Calu3 (cell line): ENCODE results near the gene UBN2. TPM values are rescaled to one million over a fixed set of nuclear protein-coding genes. Genes with fewer than 3 reads are reported as not detected.
A peak's percentile ranks its signal among the peaks of the same experiment; 100 is the strongest.

Experiments used
- BruUV-seq: library from RNA; stranded (reverse); fragments of 400-500 nt; replicated peaks from 2 replicates; lab custom pipeline; 2021; lab: Mats Ljungman, UMichigan
- CTCF ChIA-PET: fragments of 300-600 bp; sonication (Branson Sonifier 250); formaldehyde crosslinking; loops from one replicate; lab custom pipeline; 2022; ENCODE audit warnings: antibody characterized with exemption; lab: Charles Lee
- DNase-seq: peaks from one replicate; pipeline ENCODE4 v3.0.0; 2022
- H3K27ac Mint-ChIP-seq: one replicate; pipeline ENCODE4 v1.8.0; 2022; ENCODE audit warnings: mixed read lengths; ENCODE audit not compliant: unreplicated experiment
- H3K27me3 Mint-ChIP-seq: one replicate; pipeline ENCODE4 v1.8.0; 2022; ENCODE audit warnings: mixed read lengths; ENCODE audit not compliant: unreplicated experiment
- H3K36me3 Mint-ChIP-seq: one replicate; pipeline ENCODE4 v1.8.0; 2022; ENCODE audit warnings: mild to moderate bottlenecking, moderate library complexity, mixed read lengths; ENCODE audit not compliant: insufficient read depth, unreplicated experiment
- H3K4me1 Mint-ChIP-seq: one replicate; pipeline ENCODE4 v1.8.0; 2022; ENCODE audit warnings: mild to moderate bottlenecking, low read depth, mixed read lengths; ENCODE audit not compliant: unreplicated experiment
- H3K4me3 Mint-ChIP-seq: one replicate; pipeline ENCODE4 v1.8.0; 2022; ENCODE audit warnings: mild to moderate bottlenecking, low read depth, moderate library complexity, mixed read lengths; ENCODE audit not compliant: unreplicated experiment
- H3K9me3 Mint-ChIP-seq: one replicate; pipeline ENCODE4 v1.8.0; 2022; ENCODE audit warnings: low read depth, mixed read lengths; ENCODE audit not compliant: unreplicated experiment
- CTCF ChIP-seq: fragments of 200-600 bp; IDR thresholded peaks from one replicate; pipeline ENCODE4 v1.8.0; 2022; ENCODE audit warnings: antibody characterized with exemption; ENCODE audit not compliant: unreplicated experiment
- intact Hi-C: fragments of 100-400 bp; cut with micrococcal nuclease; formaldehyde crosslinking; loops from one replicate; pipeline ENCODE4 v1.10.0; 2022; ENCODE audit not compliant: unreplicated experiment
- total RNA-seq: library from RNA; stranded (reverse); gene quantifications from 2 replicates; pipeline ENCODE4 v1.2.3, GENCODE V29; 2022

Gene UBN2
- total RNA-seq, 1 experiment from 2014 or later = 19.2 TPM

GRCh38 chr7:139232904-139233303 lies 1.9 kb downstream of the UBN2 start:
- no peaks in the 10 kb centered on the region for H3K27me3 Mint-ChIP-seq
- H3K27ac Mint-ChIP-seq = peak overlapping the region; percentile 79
- no peaks in the 10 kb centered on the region for H3K9me3 Mint-ChIP-seq
- H3K4me1 Mint-ChIP-seq = peaks cover 9% of the 10 kb centered on the region
- intact Hi-C loops = loop anchor here (10.0 kb wide), 1 partner anchor 128 kb away; the partner anchor contains the start of gene ZC3HAV1
- no peak for DNase-seq
- peaks cover 29% of the 10 kb centered on the region for H3K36me3 Mint-ChIP-seq
- peak overlapping the region; percentile 81 for H3K4me3 Mint-ChIP-seq
- TF ChIP-seq CTCF = no peak
- CTCF ChIA-PET = interaction anchor here (0.6 to 1.2 kb wide), 2 partner anchors 12 to 109 kb away, joined by 3 to 10 read pairs; no protein-coding TSS in a partner anchor
- BruUV-seq = TSS peak; percentile 58

DNA sequence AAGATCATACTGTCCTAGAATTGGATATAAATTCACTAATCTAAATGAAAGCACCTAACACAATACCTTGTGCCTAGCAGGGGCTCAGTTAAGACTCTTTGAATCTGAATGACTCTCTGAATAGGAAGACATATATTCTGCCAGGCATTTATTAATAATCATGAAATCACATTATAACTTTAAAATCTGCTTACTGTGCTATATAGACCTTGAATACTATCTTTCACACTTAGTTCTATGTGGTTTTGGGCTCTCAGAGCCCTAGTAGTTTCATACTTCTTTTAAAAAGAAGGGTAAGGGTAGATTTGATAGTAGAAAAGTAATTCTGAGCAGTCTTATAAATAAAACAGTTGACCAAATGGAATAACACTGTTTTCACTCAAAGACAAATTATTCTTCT lies 10.2 kb downstream of the UBN2 start:
- intact Hi-C loops = no loop called here
- no peak for DNase-seq
- Mint-ChIP-seq H3K36me3 (peaks cover 11% of the 10 kb centered on the region), H3K27me3 (no peaks in the 10 kb centered on the region), H3K27ac (no peak overlapping the region), H3K4me3 (no peak overlapping the region), H3K9me3 (no peaks in the 10 kb centered on the region), H3K4me1 (peaks cover 10% of the 10 kb centered on the region)
- CTCF ChIA-PET = no interaction called here
- no peak for TF ChIP-seq CTCF
- no TSS peak for BruUV-seq

DNA sequence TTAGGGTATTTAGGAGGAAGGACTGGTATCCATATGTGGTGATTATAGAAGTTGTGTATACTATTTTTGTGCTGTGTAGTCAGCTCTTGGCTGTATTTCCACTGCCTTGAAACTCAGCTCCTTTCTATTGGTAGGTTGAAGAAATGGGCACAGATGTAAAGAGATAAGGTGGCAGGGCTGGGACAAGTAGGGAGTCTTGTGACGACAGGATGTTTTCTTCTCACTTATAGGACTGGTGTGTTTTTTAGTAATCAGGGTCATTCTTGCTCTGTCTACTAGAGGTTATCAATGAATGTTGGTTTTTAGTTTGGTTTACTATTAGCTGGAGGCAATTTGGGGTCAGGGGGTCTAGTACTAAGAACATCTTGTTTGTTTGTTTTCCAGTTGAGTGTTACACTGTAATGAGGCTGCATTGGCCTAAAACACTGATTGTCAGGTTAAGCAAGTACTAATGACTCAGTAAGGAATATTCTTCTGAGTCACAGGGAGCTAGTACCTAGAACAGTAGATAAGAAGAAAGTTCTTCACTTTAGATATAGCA lies 11.8 kb downstream of the UBN2 start:
- intact Hi-C loops = no loop called here
- no peak for DNase-seq
- H3K27ac Mint-ChIP-seq = peak overlapping the region; percentile 71

GRCh38 chr7:139245401-139245800 lies 14.4 kb downstream of the UBN2 start:
- DNase-seq = no peak
- CTCF ChIA-PET = no interaction called here
- intact Hi-C loops = no loop called here
- Mint-ChIP-seq H3K27me3 (no peaks in the 10 kb centered on the region), H3K9me3 (no peaks in the 10 kb centered on the region), H3K4me3 (no peak overlapping the region), H3K36me3 (peaks cover 15% of the 10 kb centered on the region), H3K4me1 (peaks cover 10% of the 10 kb centered on the region), H3K27ac (no peak overlapping the region)
- TF ChIP-seq CTCF = no peak
- BruUV-seq = no TSS peak

More for the DNA sequence above, 11.8 kb downstream of the UBN2 start:
- no peak for TF ChIP-seq CTCF
- CTCF ChIA-PET = interaction anchor here (0.5 to 1.2 kb wide), 3 partner anchors 11 to 45 kb away, joined by 3 to 4 read pairs (median 3); no protein-coding TSS in a partner anchor
- Mint-ChIP-seq H3K4me1 (peaks cover 10% of the 10 kb centered on the region), H3K4me3 (no peak overlapping the region), H3K27me3 (no peaks in the 10 kb centered on the region), H3K9me3 (no peaks in the 10 kb centered on the region), H3K36me3 (peaks cover 11% of the 10 kb centered on the region)
- BruUV-seq = no TSS peak
